HG03095 (cell line): ENCODE results near the gene SMIM24.
"Not testable (repeated sequence)": the region's sequence is repeated elsewhere in the genome, so short reads cannot be mapped to it uniquely, and the experiment has no call there.

ENCODE experiments used
- ATAC-seq: cut with Tn5 transposase; IDR thresholded peaks from one replicate; pipeline ENCODE4 v1.9.1; 2021; ENCODE audit warnings: moderate library complexity; ENCODE audit not compliant: unreplicated experiment

Gene SMIM24

GRCh38 chr19:3480383-3481091, at the start of gene SMIM24:
Gene SMIM24, minus strand, starts transcription at chr19:3480525. Its CDS starts 62 bp downstream, at chr19:3480463.
- no peak for ATAC-seq

- not testable (repeated sequence) for ATAC-seq
Measured at GRCh38 chr19:3529299-3529698, 49.0 kb upstream of the SMIM24 start.

- ATAC-seq, result no peak
Measured at GRCh38 chr19:3528539-3529211, 48.4 kb upstream of the SMIM24 start.

GRCh38 chr19:3528080-3528479, 47.8 kb upstream of the SMIM24 start:
- no peak for ATAC-seq

DNA sequence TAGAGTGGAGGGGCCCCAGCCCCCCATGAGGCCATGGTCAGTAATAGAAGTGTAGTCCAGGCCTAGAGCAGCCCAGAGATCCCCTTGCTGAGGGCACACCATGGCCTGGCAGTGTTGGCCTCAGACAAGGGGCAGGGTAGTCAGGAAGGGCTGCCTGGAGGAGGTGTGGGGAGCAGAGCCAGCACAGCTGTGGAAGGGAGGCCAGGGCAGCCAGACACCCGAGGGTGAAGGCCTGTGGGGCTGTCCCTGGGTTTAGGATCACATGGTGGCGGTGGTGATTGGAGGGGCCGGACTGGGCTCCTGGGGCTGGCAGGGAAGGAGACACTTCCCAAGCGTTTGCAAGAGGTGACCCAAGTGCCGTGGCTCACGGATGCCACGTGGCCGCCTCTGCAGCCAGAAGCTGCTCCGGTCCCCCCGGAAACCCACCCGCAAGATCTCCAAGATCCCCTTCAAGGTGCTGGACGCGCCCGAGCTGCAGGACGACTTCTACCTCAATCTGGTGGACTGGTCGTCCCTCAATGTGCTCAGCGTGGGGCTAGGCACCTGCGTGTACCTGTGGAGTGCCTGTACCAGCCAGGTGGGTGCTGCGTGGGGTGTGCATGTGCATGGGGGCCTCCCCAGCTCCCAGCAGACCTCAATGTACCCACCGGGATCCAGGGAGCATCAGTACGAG, 47.0 kb upstream of the SMIM24 start:
- ATAC-seq, result no peak

DNA sequence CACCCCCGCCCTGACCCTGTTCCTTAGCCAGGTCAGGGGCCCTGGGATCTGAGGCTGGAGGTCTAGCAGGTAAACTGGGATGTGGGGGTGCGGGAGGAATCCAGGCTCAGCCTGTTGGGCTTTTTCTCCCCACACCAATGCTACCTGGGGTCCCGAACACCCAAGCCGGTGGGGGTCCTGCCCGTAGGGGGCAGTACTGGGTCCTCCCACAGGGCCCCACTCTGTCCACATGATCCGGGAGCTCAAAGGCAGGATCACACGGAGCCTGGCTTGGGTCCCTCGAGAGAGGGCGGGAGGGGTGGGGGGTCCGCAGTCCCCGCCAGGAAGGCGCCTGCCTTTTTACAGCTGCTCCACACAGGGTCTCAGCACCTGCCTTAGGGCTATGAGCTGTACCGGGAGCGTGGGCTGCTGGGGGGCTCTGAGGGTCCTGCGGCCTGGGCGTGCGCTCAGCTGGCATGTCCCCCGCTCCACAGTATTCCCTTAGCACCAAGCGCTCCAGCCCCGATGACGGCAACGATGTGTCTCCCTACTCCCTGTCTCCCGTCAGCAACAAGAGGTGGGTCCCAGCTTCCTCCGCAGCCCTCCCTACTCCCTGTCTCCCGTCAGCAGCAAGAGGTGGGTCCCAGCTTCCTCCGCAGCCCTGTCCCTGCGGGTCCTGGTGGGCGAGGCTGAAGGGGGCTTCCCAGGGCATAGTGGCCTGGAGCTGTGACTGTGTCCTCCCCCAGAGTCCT, 46.3 kb upstream of the SMIM24 start:
- ATAC-seq, result no peak

GRCh38 chr19:3524904-3525451, 44.7 kb upstream of the SMIM24 start:
- no peak for ATAC-seq

- ATAC-seq, result no peak
Measured at GRCh38 chr19:3524078-3524842, 43.9 kb upstream of the SMIM24 start.

DNA sequence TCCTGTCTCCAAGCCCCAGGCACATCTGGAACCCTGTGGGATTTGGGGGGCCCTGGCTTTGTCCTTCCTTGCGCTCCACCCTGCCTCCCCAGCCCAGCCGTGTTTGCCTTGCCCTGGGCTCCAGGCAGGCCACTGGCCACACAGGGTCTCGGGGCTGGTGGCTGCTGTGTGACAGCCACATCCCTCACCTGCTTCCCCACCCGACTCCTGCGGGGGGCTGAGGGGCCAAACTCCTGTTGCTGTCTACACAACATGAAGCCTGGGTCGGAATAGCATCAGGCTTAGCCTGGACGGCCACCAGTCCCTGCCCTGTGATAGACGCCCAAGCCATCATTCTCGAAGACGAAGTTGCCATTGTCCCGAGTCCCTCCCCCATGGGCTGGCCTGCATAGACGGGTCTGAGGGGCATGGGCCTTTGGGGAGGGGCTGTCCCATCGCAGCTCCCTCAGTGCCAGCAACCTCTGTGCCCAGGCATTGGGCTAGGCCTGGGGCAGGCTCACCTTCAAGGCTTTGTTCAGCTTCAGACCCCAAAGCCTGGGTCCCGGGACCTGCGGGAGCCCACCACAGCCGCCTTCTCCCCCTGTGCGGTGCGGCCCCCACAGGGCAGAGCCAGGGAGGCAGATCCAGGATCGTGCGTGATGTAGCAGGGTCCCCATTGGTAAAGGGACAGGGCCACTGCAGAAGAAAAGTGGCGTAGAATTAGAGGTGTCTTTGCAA, 43.2 kb upstream of the SMIM24 start:
- no peak for ATAC-seq

GRCh38 chr19:3522421-3523360, 42.4 kb upstream of the SMIM24 start:
- no peak for ATAC-seq

- ATAC-seq, result no peak
Measured at GRCh38 chr19:3521104-3521445, 40.8 kb upstream of the SMIM24 start.

- no peak for ATAC-seq
Measured at GRCh38 chr19:3520166-3521103, 40.1 kb upstream of the SMIM24 start.

DNA sequence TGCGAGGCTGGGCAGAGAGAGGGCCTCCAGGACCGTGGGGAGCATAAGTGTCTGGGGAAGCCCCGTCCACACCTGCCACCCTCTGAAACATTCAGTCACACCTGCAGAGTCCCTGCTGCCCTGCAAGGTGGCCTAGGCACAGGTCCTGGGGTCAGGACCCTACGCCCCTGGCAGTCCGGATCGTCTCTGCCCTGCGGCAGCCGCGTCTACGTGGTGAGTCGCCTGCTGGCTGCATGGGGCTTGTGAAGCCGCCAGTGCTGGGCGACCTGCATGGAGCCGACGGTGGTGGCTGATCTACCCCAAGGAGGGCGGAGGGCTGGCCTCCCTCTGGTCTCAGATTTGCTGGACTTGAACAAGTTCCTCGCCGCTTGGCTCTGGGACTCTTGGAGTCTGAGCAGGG, 38.8 kb upstream of the SMIM24 start:
- ATAC-seq, result no peak

DNA sequence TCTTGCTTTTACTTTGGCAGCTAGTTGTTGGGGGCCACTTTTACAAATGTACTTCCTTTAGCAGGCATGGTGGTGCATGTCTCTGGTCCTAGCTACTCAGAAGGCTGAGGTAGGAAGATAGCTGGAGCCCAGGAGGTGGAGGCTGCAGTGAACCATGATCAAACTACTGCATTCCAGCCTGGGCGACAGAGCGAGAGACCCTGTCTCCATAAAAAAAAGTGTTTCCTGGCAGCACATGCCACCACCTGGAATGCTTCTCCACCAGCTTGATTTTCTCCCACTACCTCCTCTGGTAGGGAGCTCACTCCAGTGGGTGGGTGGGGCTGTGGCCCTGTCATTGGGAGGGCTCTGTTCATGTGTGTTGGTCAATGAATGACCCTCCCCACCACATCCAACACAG, 38.3 kb upstream of the SMIM24 start:
- ATAC-seq, result no peak

GRCh38 chr19:3518255-3518654, 37.9 kb upstream of the SMIM24 start:
- no peak for ATAC-seq

GRCh38 chr19:3517638-3518037, 37.3 kb upstream of the SMIM24 start:
- ATAC-seq, result no peak

DNA sequence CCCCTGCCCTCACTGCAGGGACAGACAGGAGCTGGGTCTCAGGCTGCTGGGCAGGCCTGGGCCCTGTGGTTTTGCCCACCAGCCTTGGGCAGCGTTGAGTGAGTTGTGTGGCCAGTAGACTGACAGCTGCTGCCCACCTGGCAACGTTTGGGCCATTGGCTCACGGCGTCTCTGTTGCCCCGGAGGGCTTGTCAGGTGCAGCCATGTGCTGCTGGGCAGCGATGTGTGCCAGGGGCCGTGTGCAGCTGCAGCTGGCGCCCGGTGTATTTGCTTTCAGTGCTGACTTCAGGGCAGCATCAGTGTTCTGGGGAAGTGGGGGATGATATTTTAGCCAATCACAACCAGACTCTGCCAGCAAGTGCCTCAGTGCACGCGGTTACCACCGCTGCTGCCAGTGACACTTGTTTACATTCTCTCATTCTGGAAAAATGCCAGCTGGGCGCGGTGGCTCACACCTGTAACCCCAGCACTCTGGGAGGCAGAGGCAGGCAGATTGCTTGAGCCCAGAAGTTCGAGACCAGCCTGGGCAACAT, 36.4 kb upstream of the SMIM24 start:
- no peak for ATAC-seq
